ENCODE results near the gene MS4A6A.

The MS4A6A gene, protein sequence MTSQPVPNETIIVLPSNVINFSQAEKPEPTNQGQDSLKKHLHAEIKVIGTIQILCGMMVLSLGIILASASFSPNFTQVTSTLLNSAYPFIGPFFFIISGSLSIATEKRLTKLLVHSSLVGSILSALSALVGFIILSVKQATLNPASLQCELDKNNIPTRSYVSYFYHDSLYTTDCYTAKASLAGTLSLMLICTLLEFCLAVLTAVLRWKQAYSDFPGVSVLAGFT

DNA sequence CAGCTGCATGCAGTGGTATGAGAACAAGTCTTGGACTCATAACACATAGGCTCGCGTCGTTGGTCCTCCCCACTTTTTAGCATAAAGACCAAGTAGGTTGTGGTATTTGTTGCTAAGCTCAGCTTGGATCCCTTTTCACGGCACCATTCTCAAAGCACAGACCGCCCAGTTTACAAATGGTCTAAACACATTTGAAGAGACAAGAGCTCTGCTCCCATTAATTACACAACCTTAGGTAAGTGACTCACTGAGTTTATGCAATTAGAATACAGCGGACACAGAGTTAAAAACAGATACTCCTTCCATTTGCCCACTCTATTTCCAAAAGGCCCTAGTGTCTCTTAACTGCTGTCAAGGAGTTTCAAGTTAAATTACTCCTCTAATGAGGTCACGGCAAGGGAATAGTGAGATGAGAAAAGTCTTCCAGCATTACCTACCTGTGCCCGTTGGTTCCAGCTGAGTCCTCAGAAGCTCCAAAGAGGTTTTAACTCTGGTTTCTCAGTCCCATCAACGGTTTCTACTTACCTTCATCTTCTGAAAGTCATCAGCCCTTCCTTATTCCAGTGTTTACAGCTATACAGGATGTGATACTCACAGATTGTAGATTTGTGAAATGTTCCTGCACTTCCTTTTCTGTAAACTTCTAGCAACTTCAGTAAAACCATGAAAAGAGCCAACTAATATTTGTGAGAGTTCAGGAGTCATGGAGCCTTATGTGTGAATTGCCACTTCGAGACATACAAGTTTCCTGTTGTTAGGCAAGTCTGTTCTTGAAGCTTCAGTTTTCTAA, at the start of gene MS4A6A:
MS4A6A (minus strand) TSS at position 543 of the 790 bp plus-strand sequence. CDS start 1,356 bp downstream, outside the sequence.
- DNase-seq (ENCODE audit: low read depth, low spot score) = no peak
- in situ Hi-C loops (cut with HindIII; ENCODE audit: low sequenced_read_pairs) = no loop called here
- H3K4me3 ChIP-seq (ENCODE audit: low read depth, low read length) = no peak within 1 kb of the TSS
- no peak for TF ChIP-seq CTCF (IDR thresholded peaks at IDR 0.05; ENCODE audit: low read depth, low read length)

- H3K4me3 ChIP-seq (ENCODE audit: low read depth, low read length) = no peak overlapping the region
- TF ChIP-seq CTCF (IDR thresholded peaks at IDR 0.05; ENCODE audit: low read depth, low read length) = no peak
- DNase-seq (ENCODE audit: low read depth, low spot score) = no peak
- in situ Hi-C loops (cut with HindIII; ENCODE audit: low sequenced_read_pairs) = no loop called here
Observed at GRCh38 chr11:60230681-60231080, 47.8 kb upstream of the MS4A6A start.

DNA sequence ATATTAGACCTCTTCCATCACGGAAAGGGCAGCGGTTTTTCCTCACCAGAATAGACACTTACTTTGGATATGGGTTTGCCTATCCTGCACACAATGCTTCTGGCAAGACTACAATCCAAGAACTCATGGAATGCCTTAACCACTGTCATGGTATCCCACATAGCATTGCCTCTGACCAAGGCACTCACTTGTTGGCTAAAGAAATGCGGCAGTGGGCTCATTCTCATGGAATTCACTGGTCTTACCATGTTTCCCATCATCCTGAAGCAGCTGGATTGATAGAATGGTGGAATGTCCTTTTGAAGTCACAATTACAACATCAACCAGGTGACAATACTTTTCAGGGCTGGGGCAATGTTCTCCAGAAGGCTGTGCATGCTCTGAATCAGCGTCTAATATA, 39.3 kb upstream of the MS4A6A start:
- in situ Hi-C loops (cut with HindIII; ENCODE audit: low sequenced_read_pairs) = no loop called here
- H3K4me3 ChIP-seq (ENCODE audit: low read depth, low read length) = no peak overlapping the region
- no peak for DNase-seq (ENCODE audit: low read depth, low spot score)
- no peak for TF ChIP-seq CTCF (IDR thresholded peaks at IDR 0.05; ENCODE audit: low read depth, low read length)

- no peak overlapping the region for H3K4me3 ChIP-seq (ENCODE audit: low read depth, low read length)
- in situ Hi-C loops (cut with HindIII; ENCODE audit: low sequenced_read_pairs) = no loop called here
- no peak for TF ChIP-seq CTCF (IDR thresholded peaks at IDR 0.05; ENCODE audit: low read depth, low read length)
- DNase-seq (ENCODE audit: low read depth, low spot score) = no peak
Observed at GRCh38 chr11:60221692-60222091, 38.8 kb upstream of the MS4A6A start.

DNA sequence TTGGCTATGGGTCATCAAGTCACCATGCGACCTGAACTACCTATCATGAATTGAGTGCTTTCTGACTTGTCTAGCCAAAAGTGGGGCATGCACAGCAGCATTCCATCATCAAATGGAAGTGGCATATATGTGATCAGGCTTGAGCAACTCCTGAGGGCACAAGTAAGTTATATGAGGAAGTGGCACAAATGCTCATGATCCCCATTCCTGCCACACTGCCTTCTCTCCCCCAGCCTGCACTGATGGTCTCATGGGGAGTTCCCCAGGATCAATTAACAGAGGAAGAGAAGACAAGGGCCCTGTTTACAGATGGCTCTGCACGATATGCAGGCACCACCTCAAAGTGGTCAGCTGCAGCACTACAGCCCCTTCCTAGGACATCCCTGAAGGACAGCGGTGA, 38.3 kb upstream of the MS4A6A start:
- TF ChIP-seq CTCF (IDR thresholded peaks at IDR 0.05; ENCODE audit: low read depth, low read length) = no peak
- in situ Hi-C loops (cut with HindIII; ENCODE audit: low sequenced_read_pairs) = no loop called here
- DNase-seq (ENCODE audit: low read depth, low spot score) = no peak
- no peak overlapping the region for H3K4me3 ChIP-seq (ENCODE audit: low read depth, low read length)

GRCh38 chr11:60214386-60214785, 31.5 kb upstream of the MS4A6A start:
- no peak overlapping the region for H3K4me3 ChIP-seq (ENCODE audit: low read depth, low read length)
- DNase-seq (ENCODE audit: low read depth, low spot score) = no peak
- no peak for TF ChIP-seq CTCF (IDR thresholded peaks at IDR 0.05; ENCODE audit: low read depth, low read length)
- in situ Hi-C loops (cut with HindIII; ENCODE audit: low sequenced_read_pairs) = no loop called here
